K562 (cell line): Measurements from ENCODE around the gene ZCCHC4. TPM values are rescaled to one million over a fixed set of nuclear protein-coding genes. Genes with fewer than 3 reads are reported as not detected.

ENCODE experiments used
- ATAC-seq: fragments of 200-7000 bp; cut with Tn5 transposase; 3 replicates; pipeline ENCODE4 v1.9.1; 2020; ENCODE audit warnings: moderate library complexity
- BruUV-seq: library from RNA; stranded (reverse); fragments of 400-500 nt; replicated peaks from 2 replicates; lab custom pipeline; 2021; lab: Mats Ljungman, UMichigan
- CTCF ChIA-PET: fragments of 300-600 bp; formaldehyde crosslinking; extraction: SDS; loops from one replicate; lab custom pipeline; 2021; ENCODE audit warnings: low intra/inter-chr PET ratio; lab: Yijun Ruan, JAX
- POLR2A ChIA-PET: fragments of 300-600, 350-650 bp; sonication (Branson Sonifier 250); formaldehyde crosslinking; extraction: SDS; loops from one replicate; lab custom pipeline; 2021; ENCODE audit warnings: antibody characterized with exemption, inconsistent platforms; lab: Yijun Ruan, JAX
- DNase-seq, 4 experiments: peaks; one replicate each; pipeline versions ENCODE4 v3.0.0 to v3.0.0-alpha.2; 2011 to 2018; ENCODE audit warnings: low spot score in 3 of 4, mixed read lengths in 3 of 4; ENCODE audit errors: extremely low read depth in 1 of 4
- FAIRE-seq: peaks from 2 replicates; lab custom pipeline; 2011; peaks lifted over from hg19 to GRCh38; lab: Jason Lieb, UNC
- H2AFZ ChIP-seq: 2 replicates; pipeline ENCODE4 v1.6.0; 2011; ENCODE audit warnings: low read depth, low read length, control low read depth, inconsistent platforms
- H3K27ac ChIP-seq: fragments of 200-600 bp; 3 replicates; pipeline ENCODE4 v1.8.0; 2011; ENCODE audit warnings: low read depth, mild to moderate bottlenecking, control low read depth, inconsistent platforms, low read length, moderate library complexity, mixed read lengths; ENCODE audit errors: extremely low read depth
- H3K27me3 ChIP-seq, 2 experiments: fragments of 300-600 bp in 1 of 2; 2 replicates in 1 of 2; 3 replicates in 1 of 2; pipeline versions ENCODE4 v1.6.0 to v1.8.0; 2011; ENCODE audit warnings: inconsistent platforms in 2 of 2, low read length in 2 of 2, mild to moderate bottlenecking in 1 of 2, mixed read lengths in 1 of 2, moderate library complexity in 1 of 2; ENCODE audit not compliant: control insufficient read depth in 2 of 2, insufficient read depth in 2 of 2
- H3K36me3 ChIP-seq: fragments of 300-600 bp; 3 replicates; pipeline ENCODE4 v1.8.0; 2011; ENCODE audit warnings: mild to moderate bottlenecking, low read length, inconsistent platforms; ENCODE audit not compliant: control insufficient read depth, insufficient read depth
- H3K4me1 ChIP-seq, 2 experiments: fragments of 200-600 bp in 1 of 2; replicated peaks in 1 of 2; 2 replicates in 1 of 2; 3 replicates in 1 of 2; pipeline versions ENCODE4 v1.5.1 to v1.8.0; 2011; ENCODE audit warnings: inconsistent platforms in 2 of 2, low read length in 2 of 2, mild to moderate bottlenecking in 1 of 2, mixed read lengths in 1 of 2, moderate library complexity in 1 of 2; ENCODE audit not compliant: control insufficient read depth in 2 of 2, insufficient read depth in 2 of 2
- H3K4me2 ChIP-seq: 2 replicates; pipeline ENCODE4 v1.6.1; 2011; ENCODE audit warnings: low read length, control low read depth, inconsistent platforms, mixed read lengths; ENCODE audit not compliant: insufficient read depth
- H3K4me3 ChIP-seq: fragments of 200-600 bp; sonication (generic), shearing (Covaris generic); 2 replicates; pipeline ENCODE4 v1.5.1; 2016; ENCODE audit warnings: control low read depth, inconsistent platforms
- H3K79me2 ChIP-seq: fragments of 200-600 bp; 3 replicates; pipeline ENCODE4 v1.8.0; 2011; ENCODE audit warnings: low read length, inconsistent platforms; ENCODE audit not compliant: control insufficient read depth, insufficient read depth
- H3K9ac ChIP-seq, 2 experiments: 2 replicates each; pipeline versions ENCODE4 v1.6.0 to v1.6.1; 2011; ENCODE audit warnings: low read depth in 2 of 2, low read length in 2 of 2, control low read depth in 1 of 2, inconsistent platforms in 1 of 2, mild to moderate bottlenecking in 1 of 2, mixed read lengths in 1 of 2; ENCODE audit not compliant: insufficient read depth in 1 of 2
- H3K9me1 ChIP-seq: one replicate; pipeline ENCODE4 v1.6.0; 2011; ENCODE audit warnings: inconsistent platforms, mild to moderate bottlenecking, low read length, moderate library complexity; ENCODE audit not compliant: control insufficient read depth, insufficient read depth
- H3K9me3 ChIP-seq: replicated peaks from 2 replicates; pipeline ENCODE4 v1.5.1; 2011; ENCODE audit warnings: low read depth, low read length, inconsistent platforms; ENCODE audit not compliant: control insufficient read depth, insufficient read depth
- H4K20me1 ChIP-seq: replicated peaks from 2 replicates; pipeline ENCODE4 v1.6.1; 2011; ENCODE audit warnings: low read length, inconsistent platforms, mixed read lengths; ENCODE audit not compliant: control insufficient read depth, insufficient read depth
- CBX3 ChIP-seq, 2 experiments: IDR thresholded peaks; 1 replicate in 1 of 2; 2 replicates in 1 of 2; pipeline ENCODE4 v1.6.1; 2012; ENCODE audit warnings: inconsistent platforms in 2 of 2, low read length in 2 of 2, borderline replicate concordance in 1 of 2, control low read depth in 1 of 2
- HNRNPL ChIP-seq: fragments of 200-400 bp; formaldehyde crosslinking; IDR thresholded peaks from 2 replicates; pipeline ENCODE4 v1.6.1; 2017; ENCODE audit warnings: low read depth, mild to moderate bottlenecking, low read length
- MAFG ChIP-seq: fragments of 450-650 bp; conservative IDR thresholded peaks from 2 replicates; pipeline ENCODE4 v1.6.1; 2016; ENCODE audit warnings: missing genetic modification characterization, missing compliant biosample characterization
- NFE2 ChIP-seq: IDR thresholded peaks from 2 replicates; pipeline ENCODE4 v1.6.1; 2014; ENCODE audit warnings: antibody characterized with exemption, low read depth
- ZNF239 ChIP-seq: fragments of 250-450 bp; sonication (Bioruptor Pico); IDR thresholded peaks from 2 replicates; pipeline ENCODE4 v1.4.0; 2020; ENCODE audit warnings: mild to moderate bottlenecking
- WGBS: fragments of 100-300 bp; shearing (Covaris generic); methylation state at CpG from one replicate; pipeline ENCODE4 v1.1.6; 2016; ENCODE audit warnings: low coverage, mixed read lengths; ENCODE audit not compliant: insufficient coverage; ENCODE audit errors: missing lambda C conversion rate; 5-methylcytosine and 5-hydroxymethylcytosine counted together
- in situ Hi-C: fragments of 300-500 bp; cut with MboI; formaldehyde crosslinking; loops from 4 replicates; pipeline ENCODE4 v1.15.0; 2018; ENCODE audit warnings: inconsistent platforms, mixed read lengths
- intact Hi-C: fragments of 100-400 bp; cut with micrococcal nuclease; formaldehyde crosslinking; loops from 2 replicates; pipeline ENCODE4 v1.14.2; 2022
- polyA plus RNA-seq, 8 experiments: library from polyadenylated mRNA; depleted of rRNA in 4 of 8; stranded (reverse) in 5 of 8; unstranded in 3 of 8; fragments of >200 nt; fragmentation: Nextera tagmentation in 2 of 8; fragmentation: Illumina TruSeq in 1 of 8; extraction: Ambion mirVana in 2 of 8; extraction: Trizol in 1 of 8; gene quantifications; 2 replicates each; pipeline versions ENCODE4 v1.2.1 to v1.2.3, GENCODE V29; 2011 to 2014; ENCODE audit warnings: inconsistent platforms in 1 of 8, missing spikeins in 1 of 8
- total RNA-seq, 7 experiments: library from RNA; depleted of rRNA in 6 of 7; stranded (reverse); fragments of >200 nt in 6 of 7; fragmentation: Illumina TruSeq in 2 of 7; extraction: Trizol in 2 of 7; gene quantifications; 2 replicates each; pipeline versions ENCODE4 v1.2.1 to v1.2.3, GENCODE V29; 2011 to 2021; ENCODE audit warnings: low replicate concordance in 1 of 7
- TF ChIP-seq, protein P1 (sequence below): fragments of 250-450 bp; sonication (Bioruptor Pico); IDR thresholded peaks from 2 replicates; pipeline ENCODE4 v1.8.0; 2022; ENCODE audit warnings: inconsistent platforms

The ZCCHC4 gene
- total and polyA plus RNA-seq, 9 of the 15 experiments (the other 6 are each of a cell fraction or from before 2014, with no cell fraction given) = 5.3 to 26.1 (median 15.2) TPM

DNA sequence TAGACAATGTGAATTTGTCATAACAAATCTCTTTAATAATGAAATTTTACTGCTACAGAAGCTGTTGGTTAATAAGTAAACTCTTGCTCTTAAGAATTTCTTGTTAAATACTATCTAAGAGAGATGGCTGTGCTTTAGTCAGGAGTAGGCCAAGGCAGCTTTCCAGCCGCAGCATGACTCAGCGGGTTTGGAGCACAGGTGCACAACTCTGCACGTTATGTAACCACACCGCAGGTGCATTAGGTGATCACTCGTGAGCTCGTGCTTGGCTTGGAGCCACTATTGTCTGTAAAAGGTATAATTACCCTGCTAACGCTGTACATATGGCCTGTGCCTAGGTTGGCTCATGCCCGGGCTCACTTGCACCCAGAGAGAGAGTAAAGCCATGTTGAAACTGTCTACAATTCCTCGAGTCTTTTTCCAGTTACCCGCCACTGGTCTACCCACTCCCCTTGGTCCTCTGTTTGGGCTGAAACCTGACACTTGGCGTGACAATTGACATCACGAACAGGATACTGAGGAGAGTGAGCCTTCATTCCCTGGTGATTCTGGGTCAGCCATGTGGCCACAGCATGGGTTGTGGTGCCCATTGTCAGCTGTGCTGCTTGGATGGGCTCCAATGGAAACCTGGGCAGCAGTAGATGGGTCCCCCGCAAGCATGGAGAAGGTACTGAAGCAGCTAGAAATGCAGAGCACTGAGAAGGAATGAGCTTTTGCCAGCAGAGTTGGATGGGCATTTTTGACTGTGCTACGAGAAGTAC is 46.1 kb downstream of the ZCCHC4 start:
- ChIA-PET CTCF (no interaction called here), POLR2A (interaction anchor here (0.6 kb wide), 1 partner anchor 285 kb away, joined by 3 read pairs; no protein-coding TSS in a partner anchor)
- H3K27ac ChIP-seq = no peak overlapping the region
- DNase-seq (peak in 1 of 4 experiments; percentile 14), FAIRE-seq (no peak), ATAC-seq (no peak)
- no peak overlapping the region for H3K4me2 ChIP-seq
- no peak overlapping the region for H3K4me3 ChIP-seq
- no peak overlapping the region for H3K9ac ChIP-seq
- H3K79me2 ChIP-seq = no peaks in the 10 kb centered on the region
- no peaks in the 10 kb centered on the region for H3K9me1 ChIP-seq
- H3K4me1 ChIP-seq = no peaks in the 10 kb centered on the region
- intact Hi-C loops (no loop called here), in situ Hi-C loops (no loop called here)
- H4K20me1 ChIP-seq = no peaks in the 10 kb centered on the region
- no peaks in the 10 kb centered on the region for H3K27me3 ChIP-seq
- no peak overlapping the region for H2AFZ ChIP-seq
- no peaks in the 10 kb centered on the region for H3K9me3 ChIP-seq
- peaks cover 23% of the 10 kb centered on the region for H3K36me3 ChIP-seq
- 85% methylated on average over 14 of the region's 14 CpGs for WGBS
- BruUV-seq = no TSS peak
- TF ChIP-seq MAFG (tag) = 0 out of 2 replicates have a peak, but pooled peaks have one; percentile 15
- no peak for TF ChIP-seq HNRNPL
- TF ChIP-seq ZNF239 (CRISPR knock-in tag) = no peak
- peak; percentile 52; the same call in 1 of the 2 replicates for TF ChIP-seq NFE2

DNA sequence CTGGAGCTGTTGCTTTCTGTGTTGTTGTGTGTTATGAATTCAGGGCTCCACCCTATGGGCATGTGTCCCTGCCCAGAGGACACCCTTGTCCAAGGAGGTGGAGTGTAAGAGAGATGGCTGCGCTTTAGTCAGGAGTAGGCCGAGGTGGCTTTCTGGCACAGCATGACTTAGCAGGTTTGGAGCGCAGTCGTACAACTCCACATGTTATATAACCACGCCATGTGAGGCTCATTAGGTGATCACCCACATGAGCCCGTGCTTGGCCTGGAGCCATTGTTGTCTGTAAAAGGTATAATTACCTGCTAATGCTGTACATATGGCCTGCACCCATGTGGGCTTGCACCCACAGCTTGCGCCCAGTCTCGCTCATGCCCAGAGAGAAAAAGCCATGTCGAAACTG is 48.7 kb downstream of the ZCCHC4 start:
- FAIRE-seq = no peak
- BruUV-seq = no TSS peak
- H3K4me1 ChIP-seq = no peaks in the 10 kb centered on the region
- no peaks in the 10 kb centered on the region for H4K20me1 ChIP-seq
- DNase-seq = no peak
- H3K27me3 ChIP-seq = no peaks in the 10 kb centered on the region
- no peak overlapping the region for H3K27ac ChIP-seq
- in situ Hi-C loops = no loop called here
- H3K9me3 ChIP-seq = no peaks in the 10 kb centered on the region
- CTCF ChIA-PET = no interaction called here
- peaks cover 35% of the 10 kb centered on the region for H3K36me3 ChIP-seq
- no peaks in the 10 kb centered on the region for H3K9me1 ChIP-seq
- no peak overlapping the region for H3K4me3 ChIP-seq
- no peak overlapping the region for H3K9ac ChIP-seq
- H3K4me2 ChIP-seq = no peak overlapping the region
- H3K79me2 ChIP-seq = no peaks in the 10 kb centered on the region
- TF ChIP-seq CBX3 (IDR thresholded peaks at IDR 0.05; ENCODE audit: borderline replicate concordance in 1 of 2, low read length in 2 of 2) = 0 out of 3 replicates have a peak, but pooled peaks of 1 of the 2 experiments have one; percentile 25
- TF ChIP-seq, protein P1, sequence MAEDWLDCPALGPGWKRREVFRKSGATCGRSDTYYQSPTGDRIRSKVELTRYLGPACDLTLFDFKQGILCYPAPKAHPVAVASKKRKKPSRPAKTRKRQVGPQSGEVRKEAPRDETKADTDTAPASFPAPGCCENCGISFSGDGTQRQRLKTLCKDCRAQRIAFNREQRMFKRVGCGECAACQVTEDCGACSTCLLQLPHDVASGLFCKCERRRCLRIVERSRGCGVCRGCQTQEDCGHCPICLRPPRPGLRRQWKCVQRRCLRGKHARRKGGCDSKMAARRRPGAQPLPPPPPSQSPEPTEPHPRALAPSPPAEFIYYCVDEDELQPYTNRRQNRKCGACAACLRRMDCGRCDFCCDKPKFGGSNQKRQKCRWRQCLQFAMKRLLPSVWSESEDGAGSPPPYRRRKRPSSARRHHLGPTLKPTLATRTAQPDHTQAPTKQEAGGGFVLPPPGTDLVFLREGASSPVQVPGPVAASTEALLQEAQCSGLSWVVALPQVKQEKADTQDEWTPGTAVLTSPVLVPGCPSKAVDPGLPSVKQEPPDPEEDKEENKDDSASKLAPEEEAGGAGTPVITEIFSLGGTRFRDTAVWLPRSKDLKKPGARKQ (CRISPR knock-in tag) = no peak
- TF ChIP-seq, all 486 proteins: peak for 1
- WGBS = 92% methylated on average over 9 of the region's 9 CpGs
- no peak for ATAC-seq
- POLR2A ChIA-PET = interaction anchor here (0.6 kb wide), 1 partner anchor 45 kb away, joined by 3 read pairs; no protein-coding TSS in a partner anchor
- intact Hi-C loops = no loop called here
- H2AFZ ChIP-seq = no peak overlapping the region
